Testis (tissue), 2 donors: ENCODE results near the gene ZNF654.

Experiments used
- CTCF ChIP-seq, 3 experiments: fragments of 450-650 bp in 2 of 3; fragments of 200-600 bp in 1 of 3; sonication (generic) in 1 of 3; IDR thresholded peaks; one replicate each; pipeline ENCODE4 v1.5.1; 2016 to 2019; ENCODE audit warnings: antibody characterized with exemption in 3 of 3, mild to moderate bottlenecking in 2 of 3, moderate library complexity in 1 of 3
- POLR2A ChIP-seq: fragments of 450-650 bp; IDR thresholded peaks from one replicate; pipeline ENCODE4 v1.6.1; 2017; ENCODE audit warnings: antibody characterized with exemption, mild to moderate bottlenecking, moderate library complexity

GRCh38 chr3:88010810-88011209 lies 48.2 kb upstream of the ZNF654 start:
- TF ChIP-seq POLR2A = no peak
- TF ChIP-seq CTCF (IDR thresholded peaks at IDR 0.05) = no peak
